Measurements from ENCODE around the gene PLEKHA6. TPM values are rescaled to one million over a fixed set of nuclear protein-coding genes. Genes with fewer than 3 reads are reported as not detected.

The PLEKHA6 gene
- total and polyA plus RNA-seq, 4 donors, result 17.1 to 33.2 (median 26.6) TPM

DNA sequence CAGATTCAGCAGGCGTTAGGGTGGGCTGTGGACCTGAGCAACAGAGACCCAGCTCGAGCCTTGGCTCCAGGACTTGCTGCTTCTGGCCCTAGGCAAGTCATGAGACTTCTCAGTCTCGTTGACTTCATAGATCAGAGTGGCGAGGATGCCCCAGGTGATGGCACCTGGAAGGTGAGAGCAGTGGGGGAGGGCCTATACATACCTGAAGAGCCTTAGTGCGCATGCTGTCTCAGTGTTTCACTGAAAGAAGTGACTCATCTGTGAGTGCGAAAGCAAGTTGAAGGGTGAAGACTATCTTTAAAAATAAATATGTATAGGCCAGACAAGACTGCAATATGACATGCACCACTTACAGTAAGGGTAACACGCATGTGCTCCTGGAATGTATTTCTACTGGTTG, 10.1 kb downstream of the PLEKHA6 start:
- Histone ChIP-seq H3K4me3 (ENCODE audit: low read depth, low read length) (no peak overlapping the region), H3K27me3 (ENCODE audit: control insufficient read depth, insufficient read depth, low read length) (no peaks in the 10 kb centered on the region), H3K4me1 (ENCODE audit: control insufficient read depth, insufficient read depth, low read length) (peaks cover 51% of the 10 kb centered on the region), H3K9me3 (ENCODE audit: control insufficient read depth, insufficient read depth, low read length) (no peaks in the 10 kb centered on the region), H3K36me3 (ENCODE audit: control insufficient read depth, insufficient read depth, low read length) (no peaks in the 10 kb centered on the region), H3K27ac (ENCODE audit: low read depth, low read length) (no peak overlapping the region)
- no peak for DNase-seq (ENCODE audit: low read depth in 4 of 6, low spot score in 6 of 6)
- 97% methylated on average over 5 of the region's 7 CpGs for WGBS (ENCODE audit: insufficient coverage)

DNA sequence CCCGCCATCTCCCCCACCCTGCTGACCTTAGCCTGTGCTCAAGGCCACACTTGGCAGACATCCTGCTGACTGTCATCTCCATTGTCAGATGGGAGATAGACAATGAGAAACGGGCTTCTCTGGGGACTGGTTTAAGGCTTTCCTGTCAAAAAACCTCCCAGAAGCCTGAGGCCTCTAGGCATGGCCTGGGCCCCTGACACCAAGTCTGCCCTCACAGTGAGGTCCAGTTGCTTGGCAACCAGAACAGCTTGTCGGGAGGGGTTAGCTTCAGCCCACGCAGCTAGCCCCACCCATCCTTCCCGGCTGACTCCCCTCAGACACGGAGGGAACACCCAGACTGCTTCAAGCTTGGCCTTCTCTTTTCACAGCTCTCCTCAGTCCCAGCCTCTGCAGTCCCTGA, 11.0 kb downstream of the PLEKHA6 start:
- no peaks in the 10 kb centered on the region for H3K9me3 ChIP-seq (ENCODE audit: control insufficient read depth, insufficient read depth, low read length)
- no peak overlapping the region for H3K4me3 ChIP-seq (ENCODE audit: low read depth, low read length)
- peak in 2 of 6 donors; percentile 75 to 83 for DNase-seq (ENCODE audit: low read depth in 4 of 6, low spot score in 6 of 6)
- H3K27me3 ChIP-seq (ENCODE audit: control insufficient read depth, insufficient read depth, low read length), result no peaks in the 10 kb centered on the region
- peak overlapping the region; percentile 73 for H3K27ac ChIP-seq (ENCODE audit: low read depth, low read length)
- 5% methylated on average over 5 of the region's 6 CpGs for WGBS (ENCODE audit: insufficient coverage)
- H3K36me3 ChIP-seq (ENCODE audit: control insufficient read depth, insufficient read depth, low read length), result no peaks in the 10 kb centered on the region
- H3K4me1 ChIP-seq (ENCODE audit: control insufficient read depth, insufficient read depth, low read length), result peaks cover 51% of the 10 kb centered on the region

DNA sequence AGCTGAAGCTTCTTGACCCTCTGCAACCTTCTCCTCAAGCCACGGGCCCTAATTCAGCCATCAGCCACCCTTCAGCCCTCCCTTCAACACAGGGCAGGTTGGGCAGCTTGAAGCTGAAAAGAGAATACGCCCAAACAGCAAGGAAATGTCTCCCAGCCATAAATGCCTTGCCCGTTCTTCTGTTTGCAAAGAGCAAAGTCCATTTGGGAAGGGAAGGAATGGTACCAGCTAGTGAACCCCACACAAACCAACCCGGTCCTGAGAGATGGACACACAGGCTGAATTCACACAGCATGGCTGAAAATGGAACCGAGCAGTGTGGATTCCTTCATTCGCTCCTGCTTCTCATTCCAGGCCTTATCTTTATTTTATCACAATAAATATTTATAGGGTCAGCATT, 11.5 kb downstream of the PLEKHA6 start:
- Histone ChIP-seq H3K4me1 (ENCODE audit: control insufficient read depth, insufficient read depth, low read length) (peaks cover 51% of the 10 kb centered on the region), H3K9me3 (ENCODE audit: control insufficient read depth, insufficient read depth, low read length) (no peaks in the 10 kb centered on the region), H3K4me3 (ENCODE audit: low read depth, low read length) (no peak overlapping the region), H3K36me3 (ENCODE audit: control insufficient read depth, insufficient read depth, low read length) (no peaks in the 10 kb centered on the region), H3K27me3 (ENCODE audit: control insufficient read depth, insufficient read depth, low read length) (no peaks in the 10 kb centered on the region), H3K27ac (ENCODE audit: low read depth, low read length) (peak overlapping the region; percentile 73)
- no peak for DNase-seq (ENCODE audit: low read depth in 4 of 6, low spot score in 6 of 6)
- 53% methylated on average over 2 of the region's 6 CpGs for WGBS (ENCODE audit: insufficient coverage)

DNA sequence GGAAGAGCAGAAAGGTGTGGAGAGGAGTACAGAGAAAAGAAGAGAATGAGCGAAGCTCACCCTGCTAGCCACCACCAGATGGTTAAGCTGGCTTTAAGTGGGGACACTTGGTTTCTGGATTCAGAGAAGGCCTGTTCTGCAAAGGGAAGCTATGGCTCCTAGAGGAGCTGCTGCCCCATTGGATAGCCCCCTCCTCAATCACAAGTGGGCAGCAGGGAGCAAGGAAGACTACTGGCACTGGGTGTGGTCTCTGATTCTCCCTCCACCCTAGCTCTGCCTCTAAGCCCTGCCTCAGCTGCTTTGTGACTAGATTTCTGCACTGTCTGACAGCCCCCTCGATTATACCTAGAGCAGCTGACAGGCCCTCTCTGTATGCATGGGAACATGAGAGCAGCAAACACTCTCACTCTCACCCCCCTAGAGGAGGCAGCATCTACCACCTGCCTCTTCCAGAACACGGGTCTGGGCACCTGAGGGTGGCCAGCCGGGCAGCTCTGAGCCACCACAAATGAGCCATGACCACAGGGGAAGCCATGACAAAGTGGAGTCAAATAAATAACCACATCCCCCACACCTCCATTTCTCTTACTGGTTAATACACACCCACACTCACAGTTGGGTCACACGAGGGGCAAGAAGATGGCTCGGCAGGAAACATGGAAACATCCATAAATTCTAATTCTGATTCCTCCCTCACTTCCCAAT, 13.6 kb downstream of the PLEKHA6 start:
- Histone ChIP-seq H3K27ac (ENCODE audit: low read depth, low read length) (no peak overlapping the region), H3K4me3 (ENCODE audit: low read depth, low read length) (no peak overlapping the region), H3K27me3 (ENCODE audit: control insufficient read depth, insufficient read depth, low read length) (no peaks in the 10 kb centered on the region), H3K4me1 (ENCODE audit: control insufficient read depth, insufficient read depth, low read length) (peaks cover 46% of the 10 kb centered on the region), H3K9me3 (ENCODE audit: control insufficient read depth, insufficient read depth, low read length) (no peaks in the 10 kb centered on the region), H3K36me3 (ENCODE audit: control insufficient read depth, insufficient read depth, low read length) (no peaks in the 10 kb centered on the region)
- WGBS (ENCODE audit: insufficient coverage), result 40% methylated on average over 5 of the region's 6 CpGs
- DNase-seq (ENCODE audit: low read depth in 4 of 6, low spot score in 6 of 6), result no peak

DNA sequence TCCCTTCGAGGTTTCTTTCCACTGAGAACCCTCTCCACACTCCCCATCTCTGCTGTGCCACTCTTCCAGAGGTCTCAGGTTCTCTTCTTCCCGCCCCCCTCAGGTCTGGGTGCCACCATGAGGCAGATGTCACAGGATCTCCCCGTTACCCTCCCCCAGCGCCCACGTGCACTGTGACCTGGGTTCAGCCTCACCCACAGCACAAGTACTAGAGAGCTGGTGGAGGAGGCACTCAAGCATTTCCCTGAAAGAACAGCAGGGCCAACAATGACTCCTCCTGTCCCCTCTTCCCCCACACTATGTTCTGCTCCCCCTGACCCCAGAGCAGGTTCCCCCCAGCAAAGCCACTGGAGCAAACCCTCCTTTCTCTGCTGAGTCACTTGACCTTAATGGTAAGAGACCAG, 14.3 kb downstream of the PLEKHA6 start:
- 56% methylated on average over 4 of the region's 5 CpGs for WGBS (ENCODE audit: insufficient coverage)
- H3K27ac ChIP-seq (ENCODE audit: low read depth, low read length), result no peak overlapping the region
- peaks cover 46% of the 10 kb centered on the region for H3K4me1 ChIP-seq (ENCODE audit: control insufficient read depth, insufficient read depth, low read length)
- no peak for DNase-seq (ENCODE audit: low read depth in 4 of 6, low spot score in 6 of 6)
- no peak overlapping the region for H3K4me3 ChIP-seq (ENCODE audit: low read depth, low read length)
- no peaks in the 10 kb centered on the region for H3K27me3 ChIP-seq (ENCODE audit: control insufficient read depth, insufficient read depth, low read length)
- no peaks in the 10 kb centered on the region for H3K36me3 ChIP-seq (ENCODE audit: control insufficient read depth, insufficient read depth, low read length)
- H3K9me3 ChIP-seq (ENCODE audit: control insufficient read depth, insufficient read depth, low read length), result no peaks in the 10 kb centered on the region

DNA sequence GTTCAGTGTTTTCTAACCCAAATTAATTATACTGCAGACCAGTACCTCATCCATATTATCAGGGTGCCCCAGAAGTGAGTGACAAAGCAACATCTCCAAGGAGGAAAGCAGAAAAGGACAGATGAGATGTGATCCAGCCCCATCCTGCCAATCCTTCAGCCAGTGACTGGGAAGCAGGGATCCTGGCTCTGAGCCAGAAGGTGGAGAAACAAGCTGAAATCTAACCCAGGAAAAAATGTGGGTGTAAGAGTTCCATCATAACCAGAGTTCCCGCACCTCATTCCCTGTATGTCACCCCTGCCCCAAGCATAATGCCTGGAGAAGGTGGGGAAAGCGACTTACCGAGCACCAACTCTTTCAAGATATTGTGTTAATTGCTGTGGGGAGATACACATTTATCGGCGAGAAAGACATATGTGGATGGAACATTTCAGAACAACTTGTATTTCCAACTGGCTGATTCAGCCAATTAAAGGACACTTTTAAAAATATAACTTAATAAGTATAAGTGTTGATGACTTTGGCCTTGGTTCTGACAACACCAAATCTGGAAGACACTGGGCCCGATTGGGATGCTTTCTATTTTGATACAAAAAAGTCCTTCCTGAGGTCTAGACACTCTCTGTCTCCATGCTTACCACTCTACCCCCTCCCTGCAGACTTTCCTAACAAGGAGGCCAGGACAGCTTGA, 14.9 kb downstream of the PLEKHA6 start:
- WGBS (ENCODE audit: insufficient coverage), result no CpG with 5 or more reads among the region's 6 CpGs
- Histone ChIP-seq H3K4me3 (ENCODE audit: low read depth, low read length) (no peak overlapping the region), H3K27ac (ENCODE audit: low read depth, low read length) (no peak overlapping the region), H3K27me3 (ENCODE audit: control insufficient read depth, insufficient read depth, low read length) (no peaks in the 10 kb centered on the region), H3K9me3 (ENCODE audit: control insufficient read depth, insufficient read depth, low read length) (no peaks in the 10 kb centered on the region), H3K4me1 (ENCODE audit: control insufficient read depth, insufficient read depth, low read length) (peaks cover 44% of the 10 kb centered on the region), H3K36me3 (ENCODE audit: control insufficient read depth, insufficient read depth, low read length) (no peaks in the 10 kb centered on the region)
- DNase-seq (ENCODE audit: low read depth in 4 of 6, low spot score in 6 of 6), result peak in 1 of 6 donors; percentile 43

DNA sequence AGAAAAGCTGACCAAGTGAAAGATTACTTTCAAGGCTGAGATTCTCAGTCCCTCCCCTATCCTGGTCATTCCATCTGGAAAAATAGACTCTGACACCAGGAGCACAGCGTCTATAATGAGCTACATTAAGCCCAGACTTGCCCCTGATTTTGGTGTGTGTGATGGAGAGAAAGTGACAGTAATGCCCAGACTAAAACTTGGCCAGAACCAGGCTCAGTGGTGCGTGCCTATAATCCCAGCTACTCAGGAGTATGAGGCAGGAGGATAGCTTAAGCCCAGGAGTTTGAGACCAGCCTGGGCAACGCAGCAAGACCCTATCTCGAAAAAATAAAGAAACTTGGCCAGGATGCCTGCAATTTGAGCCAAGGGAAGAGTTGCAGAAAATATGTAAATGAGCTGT, 15.9 kb downstream of the PLEKHA6 start:
- DNase-seq (ENCODE audit: low read depth in 4 of 6, low spot score in 6 of 6), result no peak
- WGBS (ENCODE audit: insufficient coverage), result 81% methylated on average over 4 of the region's 4 CpGs
- H3K4me3 ChIP-seq (ENCODE audit: low read depth, low read length), result no peak overlapping the region
- H3K4me1 ChIP-seq (ENCODE audit: control insufficient read depth, insufficient read depth, low read length), result peaks cover 39% of the 10 kb centered on the region
- H3K9me3 ChIP-seq (ENCODE audit: control insufficient read depth, insufficient read depth, low read length), result no peaks in the 10 kb centered on the region
- H3K27ac ChIP-seq (ENCODE audit: low read depth, low read length), result no peak overlapping the region
- peaks cover 3% of the 10 kb centered on the region for H3K36me3 ChIP-seq (ENCODE audit: control insufficient read depth, insufficient read depth, low read length)
- no peaks in the 10 kb centered on the region for H3K27me3 ChIP-seq (ENCODE audit: control insufficient read depth, insufficient read depth, low read length)

DNA sequence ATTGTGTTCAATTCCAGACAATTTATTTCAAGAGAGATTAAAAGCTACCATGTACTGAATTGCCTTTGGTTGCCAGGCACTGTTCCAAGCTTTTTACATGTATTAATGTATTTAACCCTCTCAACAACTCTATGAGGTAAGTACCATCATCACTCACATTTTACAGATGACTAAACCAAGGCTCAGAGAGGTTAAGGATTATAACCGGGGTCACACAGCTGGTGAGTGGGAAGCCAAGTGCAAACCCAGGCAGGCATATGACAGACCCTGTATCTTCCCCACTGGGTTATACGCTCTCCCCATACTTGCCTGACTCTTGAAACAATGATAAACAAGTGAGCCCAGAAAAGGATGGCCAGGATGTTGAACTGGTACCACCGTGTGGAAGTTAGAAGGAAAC, 16.5 kb downstream of the PLEKHA6 start:
- Histone ChIP-seq H3K4me3 (ENCODE audit: low read depth, low read length) (no peak overlapping the region), H3K4me1 (ENCODE audit: control insufficient read depth, insufficient read depth, low read length) (peaks cover 36% of the 10 kb centered on the region), H3K36me3 (ENCODE audit: control insufficient read depth, insufficient read depth, low read length) (peaks cover 3% of the 10 kb centered on the region), H3K27me3 (ENCODE audit: control insufficient read depth, insufficient read depth, low read length) (no peaks in the 10 kb centered on the region), H3K27ac (ENCODE audit: low read depth, low read length) (no peak overlapping the region), H3K9me3 (ENCODE audit: control insufficient read depth, insufficient read depth, low read length) (no peaks in the 10 kb centered on the region)
- WGBS (ENCODE audit: insufficient coverage), result no CpG with 5 or more reads among the region's 3 CpGs
- DNase-seq (ENCODE audit: low read depth in 4 of 6, low spot score in 6 of 6), result no peak

DNA sequence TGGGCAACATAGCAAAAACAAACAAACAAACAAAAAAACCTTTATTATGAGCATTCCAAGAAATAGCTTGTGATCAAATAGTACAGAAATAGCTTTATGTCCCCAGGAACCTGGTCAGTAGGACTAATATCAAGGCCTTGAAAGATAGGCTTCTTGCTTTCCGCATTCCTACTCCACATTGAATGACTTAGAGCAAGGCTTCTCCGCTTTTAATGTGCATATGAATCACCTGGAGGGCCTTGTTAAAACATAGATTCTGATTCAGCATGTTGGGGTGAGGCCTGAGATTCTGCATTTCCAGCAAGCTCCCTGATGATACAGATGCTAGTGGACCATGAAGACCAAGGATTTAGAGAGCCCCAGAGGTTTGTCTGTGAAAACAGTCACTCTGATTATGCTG, 17.4 kb downstream of the PLEKHA6 start:
- no peak overlapping the region for H3K27ac ChIP-seq (ENCODE audit: low read depth, low read length)
- no peaks in the 10 kb centered on the region for H3K27me3 ChIP-seq (ENCODE audit: control insufficient read depth, insufficient read depth, low read length)
- 83% methylated on average over 1 of the region's 2 CpGs for WGBS (ENCODE audit: insufficient coverage)

DNA sequence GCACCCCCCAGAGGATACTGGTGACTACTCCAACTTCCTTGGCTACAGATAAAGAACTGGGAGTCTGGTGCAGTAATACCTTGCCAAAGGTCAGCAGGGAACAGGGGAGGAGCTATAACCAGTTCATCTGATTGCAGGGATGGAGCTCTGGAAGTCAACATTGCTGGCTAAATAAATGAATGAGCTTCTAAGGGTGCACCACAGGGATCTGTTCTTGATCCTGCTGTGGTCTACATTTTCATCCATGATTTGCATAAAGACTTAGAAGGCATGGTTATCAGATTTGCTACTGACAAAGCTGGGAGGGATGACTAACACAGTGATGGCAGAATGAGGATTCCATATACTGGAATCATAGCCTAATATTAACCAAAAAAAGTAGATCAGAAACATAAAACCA, 18.3 kb downstream of the PLEKHA6 start:
- no peak for DNase-seq (ENCODE audit: low read depth in 4 of 6, low spot score in 6 of 6)
- Histone ChIP-seq H3K4me3 (ENCODE audit: low read depth, low read length) (no peak overlapping the region), H3K9me3 (ENCODE audit: control insufficient read depth, insufficient read depth, low read length) (no peaks in the 10 kb centered on the region), H3K27ac (ENCODE audit: low read depth, low read length) (no peak overlapping the region), H3K4me1 (ENCODE audit: control insufficient read depth, insufficient read depth, low read length) (peaks cover 41% of the 10 kb centered on the region), H3K36me3 (ENCODE audit: control insufficient read depth, insufficient read depth, low read length) (peaks cover 3% of the 10 kb centered on the region), H3K27me3 (ENCODE audit: control insufficient read depth, insufficient read depth, low read length) (no peaks in the 10 kb centered on the region)

More for the DNA sequence above, 17.4 kb downstream of the PLEKHA6 start:
- no peak for DNase-seq (ENCODE audit: low read depth in 4 of 6, low spot score in 6 of 6)
- H3K9me3 ChIP-seq (ENCODE audit: control insufficient read depth, insufficient read depth, low read length), result no peaks in the 10 kb centered on the region
- peaks cover 3% of the 10 kb centered on the region for H3K36me3 ChIP-seq (ENCODE audit: control insufficient read depth, insufficient read depth, low read length)
- H3K4me3 ChIP-seq (ENCODE audit: low read depth, low read length), result no peak overlapping the region
- H3K4me1 ChIP-seq (ENCODE audit: control insufficient read depth, insufficient read depth, low read length), result peaks cover 38% of the 10 kb centered on the region

Data from spinal cord (tissue), 10 donors.